Measurements from ENCODE around the gene CCR6. TPM values are rescaled to one million over a fixed set of nuclear protein-coding genes. Genes with fewer than 3 reads are reported as not detected.
"Not testable (repeated sequence)": the region's sequence is repeated elsewhere in the genome, so short reads cannot be mapped to it uniquely, and the experiment has no call there.

CCR6 gene
- total and polyA plus RNA-seq, 2 donors (not counting 1 experiment from before 2014, with no cell fraction given): not detected

DNA sequence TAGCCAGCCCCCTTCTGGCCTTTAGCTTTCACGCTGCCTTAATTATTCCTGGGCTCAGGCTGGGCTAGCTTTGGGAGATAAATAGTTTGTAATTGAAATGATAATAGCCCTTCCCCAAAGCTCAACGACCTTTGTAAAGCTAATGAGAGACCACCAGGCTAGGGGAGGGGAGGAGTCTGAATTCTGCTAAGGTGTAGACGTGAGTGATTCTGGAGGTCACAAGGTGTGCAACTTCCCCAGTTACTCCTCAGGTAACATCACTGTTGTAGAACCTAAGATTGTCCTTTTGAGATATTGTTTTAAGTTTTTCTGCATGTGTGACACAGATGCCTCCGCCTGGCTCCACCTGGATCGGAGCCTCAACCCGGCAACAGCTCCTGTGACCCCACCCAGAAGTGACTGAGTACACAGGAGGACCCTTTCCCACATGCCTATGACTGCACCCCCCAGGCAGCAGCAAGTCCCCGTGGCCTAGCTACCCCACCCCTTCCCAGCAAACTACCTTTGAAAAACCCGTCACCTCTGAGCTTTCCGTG lies 40.6 kb downstream of the CCR6 start:
- H3K9ac ChIP-seq (ENCODE audit: insufficient read depth, low read length): no peak overlapping the region
- TF ChIP-seq EZH2 (IDR thresholded peaks at IDR 0.05; ENCODE audit: low read length, missing control alignments): no peak
- TF ChIP-seq, protein P1, sequence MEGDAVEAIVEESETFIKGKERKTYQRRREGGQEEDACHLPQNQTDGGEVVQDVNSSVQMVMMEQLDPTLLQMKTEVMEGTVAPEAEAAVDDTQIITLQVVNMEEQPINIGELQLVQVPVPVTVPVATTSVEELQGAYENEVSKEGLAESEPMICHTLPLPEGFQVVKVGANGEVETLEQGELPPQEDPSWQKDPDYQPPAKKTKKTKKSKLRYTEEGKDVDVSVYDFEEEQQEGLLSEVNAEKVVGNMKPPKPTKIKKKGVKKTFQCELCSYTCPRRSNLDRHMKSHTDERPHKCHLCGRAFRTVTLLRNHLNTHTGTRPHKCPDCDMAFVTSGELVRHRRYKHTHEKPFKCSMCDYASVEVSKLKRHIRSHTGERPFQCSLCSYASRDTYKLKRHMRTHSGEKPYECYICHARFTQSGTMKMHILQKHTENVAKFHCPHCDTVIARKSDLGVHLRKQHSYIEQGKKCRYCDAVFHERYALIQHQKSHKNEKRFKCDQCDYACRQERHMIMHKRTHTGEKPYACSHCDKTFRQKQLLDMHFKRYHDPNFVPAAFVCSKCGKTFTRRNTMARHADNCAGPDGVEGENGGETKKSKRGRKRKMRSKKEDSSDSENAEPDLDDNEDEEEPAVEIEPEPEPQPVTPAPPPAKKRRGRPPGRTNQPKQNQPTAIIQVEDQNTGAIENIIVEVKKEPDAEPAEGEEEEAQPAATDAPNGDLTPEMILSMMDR (conservative IDR thresholded peaks at IDR 0.05 in 1 of 2, IDR thresholded peaks at IDR 0.05 in 1 of 2; ENCODE audit: low read depth in 1 of 2, low read length in 2 of 2): no peak
- H3K79me2 ChIP-seq (ENCODE audit: control insufficient read depth, insufficient read depth, low read length): no peaks in the 10 kb centered on the region
- no peak overlapping the region for H3K4me2 ChIP-seq (ENCODE audit: extremely low read depth, insufficient read depth, low read length)
- no peaks in the 10 kb centered on the region for H4K20me1 ChIP-seq (ENCODE audit: control insufficient read depth, extremely low read depth, insufficient read depth, low read length)
- H3K4me1 ChIP-seq (ENCODE audit: control insufficient read depth, extremely low read depth, insufficient read depth, low read length): no peaks in the 10 kb centered on the region
- no peak overlapping the region for H3K4me3 ChIP-seq (replicated peaks in 1 of 4; ENCODE audit: control extremely low read depth in 1 of 4, insufficient read depth in 1 of 4, low read depth in 3 of 4, low read length in 4 of 4)
- no peak overlapping the region for H3K27ac ChIP-seq (ENCODE audit: insufficient read depth, low read length)
- no peaks in the 10 kb centered on the region for H3K27me3 ChIP-seq (ENCODE audit: control insufficient read depth, insufficient read depth, low read length)
- H2AFZ ChIP-seq (ENCODE audit: low read length): no peak overlapping the region
- H3K9me3 ChIP-seq (ENCODE audit: control insufficient read depth, insufficient read depth, low read depth, low read length): no peaks in the 10 kb centered on the region
- H3K36me3 ChIP-seq (ENCODE audit: control insufficient read depth, insufficient read depth, low read length): no peaks in the 10 kb centered on the region
- DNase-seq (ENCODE audit: low read depth in 2 of 2): no peak

- no peak overlapping the region for H2AFZ ChIP-seq (ENCODE audit: low read length)
- no peak overlapping the region for H3K9ac ChIP-seq (ENCODE audit: insufficient read depth, low read length)
- H3K27me3 ChIP-seq (ENCODE audit: control insufficient read depth, insufficient read depth, low read length): no peaks in the 10 kb centered on the region
- no peak overlapping the region for H3K4me2 ChIP-seq (ENCODE audit: extremely low read depth, insufficient read depth, low read length)
- H4K20me1 ChIP-seq (ENCODE audit: control insufficient read depth, extremely low read depth, insufficient read depth, low read length): no peaks in the 10 kb centered on the region
- H3K4me1 ChIP-seq (ENCODE audit: control insufficient read depth, extremely low read depth, insufficient read depth, low read length): no peaks in the 10 kb centered on the region
- no peaks in the 10 kb centered on the region for H3K36me3 ChIP-seq (ENCODE audit: control insufficient read depth, insufficient read depth, low read length)
- no peak for DNase-seq (ENCODE audit: low read depth in 2 of 2)
- no peaks in the 10 kb centered on the region for H3K9me3 ChIP-seq (ENCODE audit: control insufficient read depth, insufficient read depth, low read depth, low read length)
- no peak overlapping the region for H3K27ac ChIP-seq (ENCODE audit: insufficient read depth, low read length)
- no peak overlapping the region for H3K4me3 ChIP-seq (replicated peaks in 1 of 4; ENCODE audit: control extremely low read depth in 1 of 4, insufficient read depth in 1 of 4, low read depth in 3 of 4, low read length in 4 of 4)
- H3K79me2 ChIP-seq (ENCODE audit: control insufficient read depth, insufficient read depth, low read length): no peaks in the 10 kb centered on the region
- TF ChIP-seq, protein P1 (conservative IDR thresholded peaks at IDR 0.05 in 1 of 2, IDR thresholded peaks at IDR 0.05 in 1 of 2; ENCODE audit: low read depth in 1 of 2, low read length in 2 of 2): no peak
- TF ChIP-seq EZH2 (IDR thresholded peaks at IDR 0.05; ENCODE audit: low read length, missing control alignments): no peak
Observed at GRCh38 chr6:167164261-167164660, 41.4 kb downstream of the CCR6 start.

GRCh38 chr6:167165858-167166471 lies 43.1 kb downstream of the CCR6 start:
- no peak for DNase-seq (ENCODE audit: low read depth in 2 of 2)
- no peaks in the 10 kb centered on the region for H3K4me1 ChIP-seq (ENCODE audit: control insufficient read depth, extremely low read depth, insufficient read depth, low read length)
- TF ChIP-seq, protein P1 (conservative IDR thresholded peaks at IDR 0.05 in 1 of 2, IDR thresholded peaks at IDR 0.05 in 1 of 2; ENCODE audit: low read depth in 1 of 2, low read length in 2 of 2): no peak
- TF ChIP-seq EZH2 (IDR thresholded peaks at IDR 0.05; ENCODE audit: low read length, missing control alignments): no peak
- no peaks in the 10 kb centered on the region for H4K20me1 ChIP-seq (ENCODE audit: control insufficient read depth, extremely low read depth, insufficient read depth, low read length)
- no peak overlapping the region for H3K27ac ChIP-seq (ENCODE audit: insufficient read depth, low read length)
- no peak overlapping the region for H3K9ac ChIP-seq (ENCODE audit: insufficient read depth, low read length)
- no peaks in the 10 kb centered on the region for H3K79me2 ChIP-seq (ENCODE audit: control insufficient read depth, insufficient read depth, low read length)
- no peak overlapping the region for H3K4me2 ChIP-seq (ENCODE audit: extremely low read depth, insufficient read depth, low read length)
- no peaks in the 10 kb centered on the region for H3K9me3 ChIP-seq (ENCODE audit: control insufficient read depth, insufficient read depth, low read depth, low read length)
- no peaks in the 10 kb centered on the region for H3K36me3 ChIP-seq (ENCODE audit: control insufficient read depth, insufficient read depth, low read length)
- H3K27me3 ChIP-seq (ENCODE audit: control insufficient read depth, insufficient read depth, low read length): no peaks in the 10 kb centered on the region
- H3K4me3 ChIP-seq (replicated peaks in 1 of 4; ENCODE audit: control extremely low read depth in 1 of 4, insufficient read depth in 1 of 4, low read depth in 3 of 4, low read length in 4 of 4): no peak overlapping the region
- H2AFZ ChIP-seq (ENCODE audit: low read length): no peak overlapping the region

DNA sequence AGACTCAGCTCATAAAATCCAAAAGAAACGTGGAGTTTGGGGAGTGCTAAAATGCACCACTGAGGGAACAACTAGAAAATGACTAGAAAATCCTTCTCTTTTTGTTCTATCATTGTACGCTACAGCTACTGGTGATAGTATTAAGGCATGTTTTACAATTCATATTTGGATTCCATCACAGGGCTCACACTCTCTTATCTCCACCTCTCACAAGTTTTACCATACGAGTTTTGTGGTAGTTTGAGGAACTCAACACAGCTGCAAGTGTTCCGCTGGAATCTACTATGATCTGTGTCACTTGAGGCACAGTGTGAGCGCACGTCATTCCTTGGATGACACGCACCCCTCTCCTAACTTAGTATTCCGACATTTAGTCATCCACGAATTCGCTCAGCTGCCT lies 44.8 kb downstream of the CCR6 start:
- DNase-seq (ENCODE audit: low read depth in 2 of 2); H3K27ac ChIP-seq (ENCODE audit: insufficient read depth, low read length); H3K9me3 ChIP-seq (ENCODE audit: control insufficient read depth, insufficient read depth, low read depth, low read length); H3K4me1 ChIP-seq (ENCODE audit: control insufficient read depth, extremely low read depth, insufficient read depth, low read length); H3K4me2 ChIP-seq (ENCODE audit: extremely low read depth, insufficient read depth, low read length); H3K36me3 ChIP-seq (ENCODE audit: control insufficient read depth, insufficient read depth, low read length); H3K9ac ChIP-seq (ENCODE audit: insufficient read depth, low read length); H3K79me2 ChIP-seq (ENCODE audit: control insufficient read depth, insufficient read depth, low read length); H3K4me3 ChIP-seq (replicated peaks in 1 of 4; ENCODE audit: control extremely low read depth in 1 of 4, insufficient read depth in 1 of 4, low read depth in 3 of 4, low read length in 4 of 4); H3K27me3 ChIP-seq (ENCODE audit: control insufficient read depth, insufficient read depth, low read length); H2AFZ ChIP-seq (ENCODE audit: low read length); H4K20me1 ChIP-seq (ENCODE audit: control insufficient read depth, extremely low read depth, insufficient read depth, low read length): not testable (repeated sequence)

GRCh38 chr6:167168296-167168695 lies 45.4 kb downstream of the CCR6 start:
- not testable (repeated sequence) for DNase-seq (ENCODE audit: low read depth in 2 of 2); H3K27ac ChIP-seq (ENCODE audit: insufficient read depth, low read length); H3K36me3 ChIP-seq (ENCODE audit: control insufficient read depth, insufficient read depth, low read length)

More at GRCh38 chr6:167168296-167168695, 45.4 kb downstream of the CCR6 start:
- H3K9me3 ChIP-seq (ENCODE audit: control insufficient read depth, insufficient read depth, low read depth, low read length); H3K4me1 ChIP-seq (ENCODE audit: control insufficient read depth, extremely low read depth, insufficient read depth, low read length); H3K79me2 ChIP-seq (ENCODE audit: control insufficient read depth, insufficient read depth, low read length); H3K4me2 ChIP-seq (ENCODE audit: extremely low read depth, insufficient read depth, low read length); H3K27me3 ChIP-seq (ENCODE audit: control insufficient read depth, insufficient read depth, low read length); H3K4me3 ChIP-seq (replicated peaks in 1 of 4; ENCODE audit: control extremely low read depth in 1 of 4, insufficient read depth in 1 of 4, low read depth in 3 of 4, low read length in 4 of 4); H2AFZ ChIP-seq (ENCODE audit: low read length); H4K20me1 ChIP-seq (ENCODE audit: control insufficient read depth, extremely low read depth, insufficient read depth, low read length); H3K9ac ChIP-seq (ENCODE audit: insufficient read depth, low read length): not testable (repeated sequence)
